ENCODE measurements around the gene SLC19A1. TPM values are rescaled to one million over a fixed set of nuclear protein-coding genes. Genes with fewer than 3 reads are reported as not detected.

SLC19A1 gene
- total and polyA plus RNA-seq, 3 experiments from 2014 or later, result 7.0 to 66.8 (median 55.7) TPM

DNA sequence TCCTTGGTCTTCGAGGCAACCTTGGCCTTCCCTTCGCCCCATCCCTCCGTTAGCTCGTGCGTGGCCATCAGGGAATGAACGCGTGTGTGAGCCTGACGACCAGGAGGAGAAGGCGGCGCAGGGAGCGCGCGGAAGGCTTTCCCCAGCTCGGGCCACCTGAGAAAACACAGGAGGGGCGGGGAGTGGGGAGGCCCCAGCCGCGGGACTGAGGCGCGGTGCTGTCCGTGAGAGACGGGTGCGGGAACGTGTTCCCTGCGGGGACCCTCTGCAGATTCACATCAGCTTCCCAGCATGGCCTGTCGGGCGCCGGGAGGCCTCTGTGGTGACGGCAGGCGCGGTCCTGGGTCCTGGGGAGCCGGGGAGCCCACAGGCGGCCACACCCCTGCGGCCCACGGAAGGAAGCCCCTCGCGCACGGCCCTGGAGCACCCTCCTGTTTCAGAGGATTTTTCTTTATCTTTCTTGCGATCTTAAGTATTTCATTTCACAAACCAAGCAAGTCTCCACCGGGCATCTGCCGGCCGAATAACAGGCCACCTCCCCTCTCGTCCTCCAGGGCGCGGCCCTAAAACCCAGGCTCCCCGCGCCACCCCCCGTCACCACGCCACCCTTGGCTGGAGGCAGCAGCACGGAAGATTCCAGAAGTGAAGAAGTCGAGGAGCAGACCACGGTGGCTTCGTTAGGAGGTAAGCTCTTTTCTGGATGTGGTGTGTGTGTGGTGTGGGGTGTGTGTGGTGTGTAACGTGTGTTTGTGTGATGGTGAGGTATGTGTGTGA, 66.3 kb downstream of the SLC19A1 start:
- CTCF ChIA-PET, result interaction anchor here (3.1 kb wide), 1 partner anchor 121 kb away, joined by 12 read pairs; no protein-coding TSS in a partner anchor

DNA sequence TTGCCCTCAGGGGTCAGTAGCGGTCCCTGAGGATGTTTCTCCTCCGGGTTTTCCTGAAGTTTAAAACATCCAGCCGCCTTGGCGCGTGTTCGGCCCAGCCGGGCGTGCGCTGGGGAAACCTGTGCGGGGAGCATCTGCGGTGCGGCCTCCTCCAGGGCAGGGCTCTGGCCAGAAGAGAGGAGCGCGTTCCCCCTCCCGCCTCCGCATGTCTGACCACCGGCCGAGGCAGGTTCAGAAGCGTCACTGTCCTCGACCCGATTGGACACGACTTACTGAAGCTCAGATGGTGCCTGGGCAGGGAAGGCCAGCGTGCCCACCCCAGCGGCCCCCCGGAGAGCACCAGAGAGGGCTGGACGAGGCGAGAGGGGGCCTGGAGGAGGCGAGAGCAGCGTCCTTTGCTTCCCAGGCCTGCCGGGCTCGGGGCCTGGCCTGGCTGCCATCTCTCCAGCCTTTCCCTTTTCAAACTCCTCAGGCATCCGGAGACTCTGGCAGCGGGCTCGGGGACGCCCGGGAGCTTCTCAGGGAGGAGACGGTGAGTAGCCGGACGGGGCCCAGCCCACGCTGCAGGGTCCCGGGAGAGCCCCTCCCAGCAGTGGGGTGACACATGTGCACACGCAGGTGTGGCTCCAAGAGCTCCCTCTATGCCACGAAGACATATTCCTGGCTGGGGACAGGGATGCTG, 67.1 kb downstream of the SLC19A1 start:
- Histone ChIP-seq H3K4me1 (ENCODE audit: insufficient read depth, low read length) (peaks cover 50% of the 10 kb centered on the region), H3K36me3 (ENCODE audit: insufficient read depth, low read length) (no peaks in the 10 kb centered on the region), H3K27ac (ENCODE audit: low read depth, low read length) (no peak overlapping the region), H3K9me3 (ENCODE audit: low read length) (no peaks in the 10 kb centered on the region), H3K4me3 (ENCODE audit: low read length) (no peak overlapping the region), H3K27me3 (ENCODE audit: insufficient read depth, low read length, poor library complexity, severe bottlenecking) (no peaks in the 10 kb centered on the region)
- ChIA-PET CTCF (no interaction called here), POLR2A (no interaction called here)
- no peaks in the 10 kb centered on the region for H3K27me3 Mint-ChIP-seq
- H3K9me3 Mint-ChIP-seq, result no peaks in the 10 kb centered on the region
- DNase-seq, result no peak
- peaks cover 29 to 42% (median 35%) of the 10 kb centered on the region in 3 donors for H3K4me1 Mint-ChIP-seq
- H3K4me3 Mint-ChIP-seq, result no peak overlapping the region
- H3K36me3 Mint-ChIP-seq, result no peaks in the 10 kb centered on the region
- H3K27ac Mint-ChIP-seq, result no peak overlapping the region

More for the DNA sequence above, 66.3 kb downstream of the SLC19A1 start:
- Mint-ChIP-seq H3K27me3 (no peaks in the 10 kb centered on the region), H3K4me3 (no peak overlapping the region), H3K36me3 (no peaks in the 10 kb centered on the region), H3K4me1 (peaks cover 28 to 33% (median 32%) of the 10 kb centered on the region in 3 donors), H3K27ac (peak overlapping the region in 5 of 8 donors; percentile 67 to 90 (median 84)), H3K9me3 (no peaks in the 10 kb centered on the region)
- no peak overlapping the region for H3K4me3 ChIP-seq (ENCODE audit: low read length)
- no peak for DNase-seq
- no peak overlapping the region for H3K27ac ChIP-seq (ENCODE audit: low read depth, low read length)
- H3K9me3 ChIP-seq (ENCODE audit: low read length), result no peaks in the 10 kb centered on the region
- no peaks in the 10 kb centered on the region for H3K27me3 ChIP-seq (ENCODE audit: insufficient read depth, low read length, poor library complexity, severe bottlenecking)
- peaks cover 49% of the 10 kb centered on the region for H3K4me1 ChIP-seq (ENCODE audit: insufficient read depth, low read length)
- H3K36me3 ChIP-seq (ENCODE audit: insufficient read depth, low read length), result no peaks in the 10 kb centered on the region
- POLR2A ChIA-PET, result no interaction called here

DNA sequence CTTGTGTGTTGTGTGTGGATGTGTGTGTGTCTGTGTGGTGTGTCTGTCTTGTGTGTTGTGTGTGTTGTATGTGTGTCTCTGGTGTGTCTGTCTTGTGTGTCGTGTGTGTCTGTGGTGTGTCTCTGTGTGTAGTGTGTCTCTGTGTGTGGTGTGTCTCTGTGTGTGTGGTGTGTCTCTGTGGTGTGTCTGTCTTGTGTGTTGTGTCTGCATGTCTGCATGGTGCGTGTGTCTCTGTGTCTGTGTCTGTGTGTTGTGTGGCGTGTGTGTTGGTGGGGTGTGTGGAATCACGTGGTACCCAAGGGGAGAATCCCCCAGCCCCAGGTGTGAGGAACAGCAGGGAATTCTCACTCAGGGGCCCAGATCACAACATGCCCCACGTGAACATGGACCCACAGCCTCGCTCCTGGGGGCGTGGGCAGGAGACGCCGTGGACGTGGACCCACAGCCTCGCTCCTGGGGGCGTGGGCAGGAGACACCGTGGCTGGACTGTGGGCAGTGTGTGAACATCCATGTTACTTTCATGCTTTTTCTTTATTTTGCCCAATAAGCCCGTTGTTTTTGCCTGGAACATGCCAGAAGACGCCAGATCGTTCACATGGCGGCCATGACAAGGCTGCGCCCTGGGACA, 67.8 kb downstream of the SLC19A1 start:
- Mint-ChIP-seq H3K27me3 (no peaks in the 10 kb centered on the region), H3K27ac (peak overlapping the region in 4 of 8 donors; percentile 31 to 68 (median 44)), H3K4me1 (peaks cover 26 to 42% (median 29%) of the 10 kb centered on the region in 3 donors), H3K4me3 (no peak overlapping the region), H3K36me3 (no peaks in the 10 kb centered on the region), H3K9me3 (no peaks in the 10 kb centered on the region)
- Histone ChIP-seq H3K36me3 (ENCODE audit: insufficient read depth, low read length) (no peaks in the 10 kb centered on the region), H3K9me3 (ENCODE audit: low read length) (no peaks in the 10 kb centered on the region), H3K27me3 (ENCODE audit: insufficient read depth, low read length, poor library complexity, severe bottlenecking) (no peaks in the 10 kb centered on the region), H3K4me1 (ENCODE audit: insufficient read depth, low read length) (peaks cover 44% of the 10 kb centered on the region), H3K27ac (ENCODE audit: low read depth, low read length) (no peak overlapping the region), H3K4me3 (ENCODE audit: low read length) (no peak overlapping the region)
- DNase-seq, result no peak
- CTCF ChIA-PET, result no interaction called here
- POLR2A ChIA-PET, result no interaction called here

DNA sequence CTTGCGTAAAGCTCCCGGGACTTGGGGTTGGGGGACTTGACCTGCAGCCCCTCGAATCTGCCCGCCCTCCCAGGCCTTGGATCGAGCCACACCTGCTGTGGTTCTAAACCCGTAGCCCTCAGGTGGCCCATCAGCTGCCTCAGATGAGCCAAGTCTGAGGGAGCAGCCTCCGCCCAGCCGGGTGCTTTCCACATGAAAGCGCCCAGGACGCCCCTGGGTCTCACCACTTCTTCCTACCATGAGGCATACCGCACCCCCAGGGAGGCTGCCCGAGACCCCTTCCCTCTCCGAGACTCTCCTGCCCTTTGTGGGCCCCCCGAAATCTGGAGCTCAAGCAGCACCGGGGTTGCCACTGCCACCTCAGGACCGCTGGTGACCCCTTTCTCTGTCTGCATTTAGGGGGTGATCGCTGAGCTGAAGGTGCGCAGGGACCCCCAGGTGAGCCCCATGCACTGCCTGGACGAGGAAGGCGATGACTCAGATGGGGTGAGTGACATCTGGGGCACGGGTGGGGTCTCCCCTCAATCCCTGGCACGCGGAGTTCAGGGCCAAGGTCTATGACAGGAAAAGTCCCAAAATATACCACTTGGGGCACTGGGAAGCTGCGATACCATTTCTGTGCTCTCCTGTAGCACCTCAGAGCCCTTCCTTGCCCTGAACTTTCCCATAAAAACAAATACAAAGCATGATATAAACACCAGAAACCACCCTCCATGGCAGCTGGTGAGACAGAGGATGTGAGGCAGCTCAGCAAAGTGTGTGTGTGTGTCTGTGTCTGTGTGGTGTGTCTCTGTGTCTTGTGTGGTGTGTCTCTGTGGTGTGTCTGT, 68.5 kb downstream of the SLC19A1 start:
- Histone ChIP-seq H3K4me1 (ENCODE audit: insufficient read depth, low read length) (peaks cover 37% of the 10 kb centered on the region), H3K27ac (ENCODE audit: low read depth, low read length) (no peak overlapping the region), H3K36me3 (ENCODE audit: insufficient read depth, low read length) (no peaks in the 10 kb centered on the region), H3K9me3 (ENCODE audit: low read length) (no peaks in the 10 kb centered on the region), H3K27me3 (ENCODE audit: insufficient read depth, low read length, poor library complexity, severe bottlenecking) (no peaks in the 10 kb centered on the region), H3K4me3 (ENCODE audit: low read length) (no peak overlapping the region)
- CTCF ChIA-PET, result no interaction called here
- POLR2A ChIA-PET, result no interaction called here
- no peaks in the 10 kb centered on the region for H3K36me3 Mint-ChIP-seq
- no peak overlapping the region for H3K4me3 Mint-ChIP-seq
- DNase-seq, result no peak
- H3K27ac Mint-ChIP-seq, result peak overlapping the region in 3 of 8 donors; percentile 31 to 55 (median 32)
- peaks cover 19 to 35% (median 22%) of the 10 kb centered on the region in 3 donors for H3K4me1 Mint-ChIP-seq
- H3K9me3 Mint-ChIP-seq, result no peaks in the 10 kb centered on the region
- no peaks in the 10 kb centered on the region for H3K27me3 Mint-ChIP-seq

DNA sequence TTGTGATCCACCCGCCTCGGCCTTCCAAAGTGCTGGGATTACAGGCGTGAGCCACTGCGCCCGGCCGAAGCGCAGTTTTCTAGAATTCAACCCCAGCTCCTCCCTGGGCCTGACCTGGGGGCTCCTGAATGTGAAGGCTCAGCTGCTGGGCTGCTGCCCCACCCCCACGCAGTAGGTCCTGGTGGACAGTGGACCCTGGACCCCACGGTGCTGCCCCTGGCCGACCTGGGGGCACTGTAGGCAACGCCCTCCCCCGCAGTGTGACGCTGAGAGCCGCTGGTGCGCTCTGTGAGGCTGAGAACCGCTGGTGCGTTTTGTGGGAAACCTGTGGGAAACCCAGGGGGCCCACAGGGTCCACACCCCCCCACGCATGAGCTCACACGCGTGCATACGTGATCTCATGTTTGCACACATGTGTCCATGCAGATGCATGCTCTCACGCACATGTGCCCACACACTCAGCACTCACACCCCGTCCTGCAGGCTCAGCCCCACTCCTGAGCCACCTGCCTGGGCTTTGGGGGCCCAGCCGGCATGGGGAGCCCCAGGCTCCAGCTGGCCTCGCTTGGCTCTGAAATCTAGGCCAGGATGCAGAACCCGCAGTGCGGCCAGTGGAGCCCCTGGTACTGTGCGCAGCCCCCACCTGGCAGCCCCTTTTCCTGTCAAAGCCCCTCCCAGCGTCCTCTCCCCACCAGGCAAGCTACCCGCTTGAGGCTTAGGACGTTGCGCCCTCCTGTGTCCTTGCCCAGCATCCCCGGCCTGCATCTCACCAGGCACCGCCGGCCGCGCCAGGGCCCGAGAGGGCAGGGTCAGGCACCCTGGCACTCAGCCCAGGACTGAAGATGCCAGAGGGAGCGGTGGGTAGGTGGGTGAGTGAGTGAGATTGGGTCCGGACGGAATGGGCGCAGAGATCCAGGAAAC, 69.5 kb downstream of the SLC19A1 start:
- Histone ChIP-seq H3K4me3 (ENCODE audit: low read length) (no peak overlapping the region), H3K4me1 (ENCODE audit: insufficient read depth, low read length) (peaks cover 27% of the 10 kb centered on the region), H3K27ac (ENCODE audit: low read depth, low read length) (no peak overlapping the region), H3K9me3 (ENCODE audit: low read length) (no peaks in the 10 kb centered on the region), H3K36me3 (ENCODE audit: insufficient read depth, low read length) (no peaks in the 10 kb centered on the region), H3K27me3 (ENCODE audit: insufficient read depth, low read length, poor library complexity, severe bottlenecking) (no peaks in the 10 kb centered on the region)
- no peak overlapping the region for H3K27ac Mint-ChIP-seq
- DNase-seq, result no peak
- ChIA-PET CTCF (no interaction called here), POLR2A (no interaction called here)
- H3K36me3 Mint-ChIP-seq, result no peaks in the 10 kb centered on the region
- no peak overlapping the region for H3K4me3 Mint-ChIP-seq
- peaks cover 10 to 25% (median 13%) of the 10 kb centered on the region in 3 donors for H3K4me1 Mint-ChIP-seq
- H3K9me3 Mint-ChIP-seq, result no peaks in the 10 kb centered on the region
- H3K27me3 Mint-ChIP-seq, result no peaks in the 10 kb centered on the region

DNA sequence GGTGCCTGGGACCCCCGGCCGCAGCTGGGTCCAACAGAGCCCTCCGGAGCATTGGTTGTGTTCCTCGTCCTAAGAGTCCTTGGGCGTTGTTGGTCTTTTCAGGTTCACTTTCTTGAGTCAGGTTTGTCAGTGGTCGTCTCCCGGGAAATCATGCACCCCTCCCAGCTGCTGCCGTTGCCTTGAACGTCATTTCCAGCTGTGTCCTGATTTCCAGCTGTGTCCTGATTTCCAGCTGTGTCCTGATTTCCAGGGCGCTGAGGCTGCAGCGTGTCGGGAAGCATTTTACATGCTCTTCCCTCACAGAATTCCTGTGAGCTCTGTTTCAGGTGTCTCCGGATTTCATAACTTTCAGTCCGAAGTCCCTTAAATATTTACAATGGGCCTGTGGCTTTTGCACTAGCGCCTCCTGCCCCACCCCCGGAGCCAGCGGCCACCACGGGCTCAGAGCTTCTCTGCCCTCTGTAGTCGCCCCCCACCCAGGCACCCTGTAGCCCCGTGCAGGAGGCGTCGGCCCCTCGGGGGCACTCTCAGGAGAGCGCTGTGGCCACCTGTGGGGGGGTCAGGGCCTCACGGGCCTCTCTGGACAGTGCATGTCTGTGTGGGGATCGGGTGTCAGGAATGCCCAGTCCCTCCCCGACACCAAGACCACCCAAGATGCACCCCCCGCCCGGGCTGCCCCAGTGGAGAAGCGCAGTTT, 70.6 kb downstream of the SLC19A1 start:
- Histone ChIP-seq H3K9me3 (ENCODE audit: low read length) (no peaks in the 10 kb centered on the region), H3K27ac (ENCODE audit: low read depth, low read length) (no peak overlapping the region), H3K27me3 (ENCODE audit: insufficient read depth, low read length, poor library complexity, severe bottlenecking) (no peaks in the 10 kb centered on the region), H3K36me3 (ENCODE audit: insufficient read depth, low read length) (no peaks in the 10 kb centered on the region), H3K4me1 (ENCODE audit: insufficient read depth, low read length) (peaks cover 17% of the 10 kb centered on the region), H3K4me3 (ENCODE audit: low read length) (no peak overlapping the region)
- Mint-ChIP-seq H3K36me3 (no peaks in the 10 kb centered on the region), H3K4me1 (peaks cover 9 to 23% (median 12%) of the 10 kb centered on the region in 3 donors), H3K27ac (peak overlapping the region in 1 of 8 donors; percentile 34), H3K27me3 (peaks cover 0 to 3% of the 10 kb centered on the region in 2 donors), H3K4me3 (no peak overlapping the region), H3K9me3 (no peaks in the 10 kb centered on the region)
- POLR2A ChIA-PET, result no interaction called here
- no peak for DNase-seq
- CTCF ChIA-PET, result interaction anchor here (1.3 kb wide), 1 partner anchor 32 kb away, joined by 3 read pairs; no protein-coding TSS in a partner anchor

Measured in CD8-positive, alpha-beta memory T cell (primary cell).